GM18907 (cell line): ENCODE results near the gene BICD1.

Source experiments
- ATAC-seq: cut with Tn5 transposase; IDR thresholded peaks from one replicate; pipeline ENCODE4 v1.9.1; 2021; ENCODE audit warnings: mild to moderate bottlenecking, moderate library complexity; ENCODE audit not compliant: unreplicated experiment

Gene BICD1

GRCh38 chr12:32140877-32141276 is 34.2 kb downstream of the BICD1 start:
- ATAC-seq: no peak

- no peak for ATAC-seq
Observed at GRCh38 chr12:32145096-32145495, 38.4 kb downstream of the BICD1 start.

- ATAC-seq: peak; percentile 79
Observed at GRCh38 chr12:32146074-32146873, 39.6 kb downstream of the BICD1 start.

- no peak for ATAC-seq
Observed at GRCh38 chr12:32148372-32148771, 41.7 kb downstream of the BICD1 start.

- no peak for ATAC-seq
Observed at GRCh38 chr12:32149489-32149888, 42.8 kb downstream of the BICD1 start.

- ATAC-seq: no peak
Observed at GRCh38 chr12:32151086-32151485, 44.4 kb downstream of the BICD1 start.

- ATAC-seq: no peak
Observed at GRCh38 chr12:32151552-32151951, 44.9 kb downstream of the BICD1 start.

GRCh38 chr12:32155041-32155440 is 48.4 kb downstream of the BICD1 start:
- ATAC-seq: no peak

GRCh38 chr12:32155961-32156529 is 49.4 kb downstream of the BICD1 start:
- ATAC-seq: no peak

GRCh38 chr12:32158525-32158924 is 51.9 kb downstream of the BICD1 start:
- ATAC-seq: no peak

GRCh38 chr12:32159381-32159780 is 52.7 kb downstream of the BICD1 start:
- no peak for ATAC-seq

GRCh38 chr12:32159925-32160324 is 53.3 kb downstream of the BICD1 start:
- ATAC-seq: no peak

- ATAC-seq: no peak
Observed at GRCh38 chr12:32161058-32161457, 54.4 kb downstream of the BICD1 start.

GRCh38 chr12:32163596-32163995 is 56.9 kb downstream of the BICD1 start:
- no peak for ATAC-seq

- ATAC-seq: no peak
Observed at GRCh38 chr12:32166510-32166909, 59.9 kb downstream of the BICD1 start.

GRCh38 chr12:32170437-32170998 is 63.9 kb downstream of the BICD1 start:
- ATAC-seq: no peak

GRCh38 chr12:32171211-32171610 is 64.6 kb downstream of the BICD1 start:
- ATAC-seq: no peak

GRCh38 chr12:32176606-32177005 is 70.0 kb downstream of the BICD1 start:
- no peak for ATAC-seq

GRCh38 chr12:32178341-32179010 is 71.8 kb downstream of the BICD1 start:
- ATAC-seq: no peak

- no peak for ATAC-seq
Observed at GRCh38 chr12:32179011-32179395, 72.4 kb downstream of the BICD1 start.

GRCh38 chr12:32181498-32182175 is 75.0 kb downstream of the BICD1 start:
- ATAC-seq: no peak
